Astrocyte of the spinal cord (primary cell): ENCODE measurements around the gene USF3.

Experiments used
- DNase-seq: peaks from one replicate; pipeline ENCODE4 v3.0.0; 2011; ENCODE audit warnings: low read depth, low spot score
- H3K4me3 ChIP-seq: 2 replicates; pipeline ENCODE4 v1.5.1; 2011; ENCODE audit warnings: low read depth, mild to moderate bottlenecking, low read length, moderate library complexity
- CTCF ChIP-seq: IDR thresholded peaks from 2 replicates; pipeline ENCODE4 v1.5.1; 2012; ENCODE audit warnings: low read depth, mild to moderate bottlenecking, low read length, inconsistent platforms
- in situ Hi-C: cut with HindIII; loops from 2 replicates; pipeline ENCODE4 v1.10.0; 2017; ENCODE audit warnings: low sequenced_read_pairs

USF3 gene

GRCh38 chr3:113659101-113659541 is 37.3 kb downstream of the USF3 start:
- no peak for TF ChIP-seq CTCF
- in situ Hi-C loops = no loop called here
- H3K4me3 ChIP-seq = no peak overlapping the region
- DNase-seq = no peak

GRCh38 chr3:113658107-113658506 is 38.3 kb downstream of the USF3 start:
- no peak overlapping the region for H3K4me3 ChIP-seq

GRCh38 chr3:113654851-113655250 is 41.6 kb downstream of the USF3 start:
- no peak overlapping the region for H3K4me3 ChIP-seq
- in situ Hi-C loops = no loop called here
- DNase-seq = no peak
- TF ChIP-seq CTCF = no peak

More at GRCh38 chr3:113658107-113658506, 38.3 kb downstream of the USF3 start:
- in situ Hi-C loops = no loop called here
- DNase-seq = no peak
- TF ChIP-seq CTCF = no peak

- DNase-seq = no peak
- TF ChIP-seq CTCF = no peak
- in situ Hi-C loops = no loop called here
- no peak overlapping the region for H3K4me3 ChIP-seq
Observed at GRCh38 chr3:113654310-113654709, 42.1 kb downstream of the USF3 start.

GRCh38 chr3:113649174-113649845 is 47.1 kb downstream of the USF3 start:
- in situ Hi-C loops = no loop called here
- DNase-seq = no peak
- TF ChIP-seq CTCF = no peak
- H3K4me3 ChIP-seq = no peak overlapping the region

- no peak overlapping the region for H3K4me3 ChIP-seq
- no peak for DNase-seq
- in situ Hi-C loops = no loop called here
- no peak for TF ChIP-seq CTCF
Observed at GRCh38 chr3:113648524-113648923, 47.9 kb downstream of the USF3 start.

GRCh38 chr3:113643583-113643982 is 52.9 kb downstream of the USF3 start:
- no peak for DNase-seq
- no peak for TF ChIP-seq CTCF
- no peak overlapping the region for H3K4me3 ChIP-seq
- in situ Hi-C loops = no loop called here
